ENCODE measurements around the gene TTC36.

DNA sequence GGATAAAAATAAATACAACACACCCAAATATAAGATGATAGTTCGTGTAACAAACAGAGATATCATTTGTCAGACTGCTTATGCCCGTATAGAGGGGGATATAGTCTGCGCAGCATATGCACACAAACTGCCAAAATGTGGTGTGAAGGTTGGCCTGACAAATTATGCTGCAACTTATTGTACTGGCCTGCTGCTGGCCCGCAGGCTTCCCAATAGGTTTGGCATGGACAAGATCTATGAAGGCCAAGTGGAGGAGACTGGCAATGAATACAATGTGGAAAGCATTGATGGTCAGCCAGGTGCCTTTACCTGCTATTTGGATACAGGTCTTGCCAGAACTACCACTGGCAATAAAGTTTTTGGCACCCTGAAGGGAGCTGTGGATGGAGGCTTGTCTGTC, 33.5 kb downstream of the TTC36 start:
- TF ChIP-seq, protein P1, sequence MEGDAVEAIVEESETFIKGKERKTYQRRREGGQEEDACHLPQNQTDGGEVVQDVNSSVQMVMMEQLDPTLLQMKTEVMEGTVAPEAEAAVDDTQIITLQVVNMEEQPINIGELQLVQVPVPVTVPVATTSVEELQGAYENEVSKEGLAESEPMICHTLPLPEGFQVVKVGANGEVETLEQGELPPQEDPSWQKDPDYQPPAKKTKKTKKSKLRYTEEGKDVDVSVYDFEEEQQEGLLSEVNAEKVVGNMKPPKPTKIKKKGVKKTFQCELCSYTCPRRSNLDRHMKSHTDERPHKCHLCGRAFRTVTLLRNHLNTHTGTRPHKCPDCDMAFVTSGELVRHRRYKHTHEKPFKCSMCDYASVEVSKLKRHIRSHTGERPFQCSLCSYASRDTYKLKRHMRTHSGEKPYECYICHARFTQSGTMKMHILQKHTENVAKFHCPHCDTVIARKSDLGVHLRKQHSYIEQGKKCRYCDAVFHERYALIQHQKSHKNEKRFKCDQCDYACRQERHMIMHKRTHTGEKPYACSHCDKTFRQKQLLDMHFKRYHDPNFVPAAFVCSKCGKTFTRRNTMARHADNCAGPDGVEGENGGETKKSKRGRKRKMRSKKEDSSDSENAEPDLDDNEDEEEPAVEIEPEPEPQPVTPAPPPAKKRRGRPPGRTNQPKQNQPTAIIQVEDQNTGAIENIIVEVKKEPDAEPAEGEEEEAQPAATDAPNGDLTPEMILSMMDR (IDR thresholded peaks at IDR 0.05), result no peak
- no peak for TF ChIP-seq EZH2 (IDR thresholded peaks at IDR 0.05; ENCODE audit: borderline replicate concordance, insufficient read depth, low read depth, low read length, poor library complexity, severe bottlenecking)
